Activated CD4-positive, alpha-beta memory T cell treated with anti-CD3 and anti-CD28 coated beads for 36 hours (primary cell): ENCODE results near the gene SHMT2. TPM values are rescaled to one million over a fixed set of nuclear protein-coding genes. Genes with fewer than 3 reads are reported as not detected.

Experiments
- CTCF ChIA-PET: fragments of 350-600 bp; sonication (Branson Sonifier 250); formaldehyde crosslinking; loops from one replicate; lab custom pipeline; 2021; ENCODE audit warnings: antibody characterized with exemption, inconsistent platforms; lab: Charles Lee
- POLR2A ChIA-PET: fragments of 350-600 bp; sonication (Branson Sonifier 250); formaldehyde crosslinking; loops from one replicate; lab custom pipeline; 2021; ENCODE audit warnings: antibody characterized with exemption; lab: Charles Lee
- DNase-seq: peaks from one replicate; pipeline ENCODE4 v3.0.0-alpha.2; 2020
- H3K27ac Mint-ChIP-seq: one replicate; pipeline ENCODE4 v1.8.0; 2021; ENCODE audit warnings: mixed read lengths
- H3K27me3 Mint-ChIP-seq: one replicate; pipeline ENCODE4 v1.8.0; 2021; ENCODE audit warnings: mixed read lengths
- H3K36me3 Mint-ChIP-seq: one replicate; pipeline ENCODE4 v1.8.0; 2021; ENCODE audit warnings: mixed read lengths
- H3K4me1 Mint-ChIP-seq: one replicate; pipeline ENCODE4 v1.8.0; 2021; ENCODE audit warnings: low read depth, mixed read lengths
- H3K4me3 Mint-ChIP-seq: one replicate; pipeline ENCODE4 v1.8.0; 2021; ENCODE audit warnings: mild to moderate bottlenecking, mixed read lengths
- H3K9me3 Mint-ChIP-seq: one replicate; pipeline ENCODE4 v1.8.0; 2021; ENCODE audit warnings: mixed read lengths
- intact Hi-C: fragments of 100-400 bp; cut with micrococcal nuclease; formaldehyde crosslinking; loops from one replicate; pipeline ENCODE4 v1.15.1; 2023
- total RNA-seq, 2 experiments: library from RNA; stranded (reverse); gene quantifications; one replicate each; pipeline ENCODE4 v1.2.3, GENCODE V29; 2021

The SHMT2 gene
- total RNA-seq, 2 experiments from 2014 or later, result 401 to 404 TPM

- H3K27ac Mint-ChIP-seq, result peak overlapping the region; percentile 94
- peaks cover 53% of the 10 kb centered on the region for H3K4me1 Mint-ChIP-seq
- no peak for DNase-seq
- ChIA-PET CTCF (interaction anchor here (1.2 to 13.3 kb wide), 3 partner anchors 9 to 17 kb away, joined by 3 to 447 read pairs (median 175); partner anchors contain the start of gene NXPH4), POLR2A (interaction anchor here (2.5 to 3.5 kb wide), 2 partner anchors 8 to 120 kb away, joined by 12 to 38 read pairs; partner anchors contain the start of gene STAT6)
- H3K4me3 Mint-ChIP-seq, result peak overlapping the region; percentile 98
- H3K27me3 Mint-ChIP-seq, result peaks cover 9% of the 10 kb centered on the region
- intact Hi-C loops, result no loop called here
- H3K36me3 Mint-ChIP-seq, result peaks cover 56% of the 10 kb centered on the region
- H3K9me3 Mint-ChIP-seq, result no peaks in the 10 kb centered on the region
These were observed 1.9 kb downstream of the SHMT2 start for GRCh38 chr12:57231276-57232021.

GRCh38 chr12:57232156-57232756, 2.7 kb downstream of the SHMT2 start:
- ChIA-PET POLR2A (interaction anchor here (3.5 kb wide), 1 partner anchor 7 kb away, joined by 38 read pairs; no protein-coding TSS in a partner anchor), CTCF (interaction anchor here (11.5 to 13.3 kb wide), 2 partner anchors 8 to 18 kb away, joined by 175 to 447 read pairs; partner anchors contain the start of gene NXPH4)
- Mint-ChIP-seq H3K27me3 (peaks cover 9% of the 10 kb centered on the region), H3K36me3 (peaks cover 56% of the 10 kb centered on the region), H3K27ac (no peak overlapping the region), H3K4me3 (peak overlapping the region; percentile 23), H3K9me3 (no peaks in the 10 kb centered on the region), H3K4me1 (peaks cover 55% of the 10 kb centered on the region)
- intact Hi-C loops, result no loop called here
- DNase-seq, result no peak

- ChIA-PET CTCF (interaction anchor here (1.6 to 13.3 kb wide), 3 partner anchors 7 to 19 kb away, joined by 5 to 447 read pairs (median 6); a partner anchor contains a TSS), POLR2A (interaction anchor here (0.5 to 1.1 kb wide), 4 partner anchors 9 to 38 kb away, joined by 3 to 4 read pairs (median 3); no protein-coding TSS in a partner anchor)
- H3K36me3 Mint-ChIP-seq, result peaks cover 56% of the 10 kb centered on the region
- H3K9me3 Mint-ChIP-seq, result no peaks in the 10 kb centered on the region
- H3K4me1 Mint-ChIP-seq, result peaks cover 63% of the 10 kb centered on the region
- intact Hi-C loops, result no loop called here
- no peak overlapping the region for H3K4me3 Mint-ChIP-seq
- no peak overlapping the region for H3K27ac Mint-ChIP-seq
- H3K27me3 Mint-ChIP-seq, result peaks cover 14% of the 10 kb centered on the region
- DNase-seq, result no peak
These were observed 4.1 kb downstream of the SHMT2 start for GRCh38 chr12:57233357-57234232.

DNA sequence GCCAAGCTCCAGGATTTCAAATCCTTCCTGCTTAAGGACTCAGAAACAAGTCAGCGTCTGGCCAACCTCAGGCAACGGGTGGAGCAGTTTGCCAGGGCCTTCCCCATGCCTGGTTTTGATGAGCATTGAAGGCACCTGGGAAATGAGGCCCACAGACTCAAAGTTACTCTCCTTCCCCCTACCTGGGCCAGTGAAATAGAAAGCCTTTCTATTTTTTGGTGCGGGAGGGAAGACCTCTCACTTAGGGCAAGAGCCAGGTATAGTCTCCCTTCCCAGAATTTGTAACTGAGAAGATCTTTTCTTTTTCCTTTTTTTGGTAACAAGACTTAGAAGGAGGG, 4.7 kb downstream of the SHMT2 start:
- no peaks in the 10 kb centered on the region for H3K9me3 Mint-ChIP-seq
- peaks cover 61% of the 10 kb centered on the region for H3K4me1 Mint-ChIP-seq
- peaks cover 18% of the 10 kb centered on the region for H3K27me3 Mint-ChIP-seq
- no peak overlapping the region for H3K4me3 Mint-ChIP-seq
- ChIA-PET POLR2A (interaction anchor here (0.5 to 1.1 kb wide), 2 partner anchors 9 to 18 kb away, joined by 3 read pairs; no protein-coding TSS in a partner anchor), CTCF (interaction anchor here (1.6 to 13.3 kb wide), 3 partner anchors 7 to 20 kb away, joined by 5 to 447 read pairs (median 6); a partner anchor contains a TSS)
- DNase-seq, result no peak
- H3K36me3 Mint-ChIP-seq, result peaks cover 56% of the 10 kb centered on the region
- intact Hi-C loops, result no loop called here
- peak overlapping the region; percentile 3 for H3K27ac Mint-ChIP-seq

DNA sequence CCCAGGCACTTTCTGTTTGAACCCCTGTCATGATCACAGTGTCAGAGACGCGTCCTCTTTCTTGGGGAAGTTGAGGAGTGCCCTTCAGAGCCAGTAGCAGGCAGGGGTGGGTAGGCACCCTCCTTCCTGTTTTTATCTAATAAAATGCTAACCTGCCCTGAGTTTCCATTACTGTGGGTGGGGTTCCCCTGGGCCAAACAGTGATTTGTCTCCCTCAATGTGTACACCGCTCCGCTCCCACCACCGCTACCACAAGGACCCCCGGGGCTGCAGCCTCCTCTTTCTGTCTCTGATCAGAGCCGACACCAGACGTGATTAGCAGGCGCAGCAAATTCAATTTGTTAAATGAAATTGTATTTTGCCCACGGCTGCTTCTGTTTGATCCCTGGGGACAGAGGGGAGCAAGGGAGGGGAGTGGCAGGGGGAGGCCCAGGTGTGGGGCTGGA, 5.1 kb downstream of the SHMT2 start:
- ChIA-PET POLR2A (no interaction called here), CTCF (interaction anchor here (1.6 to 1.7 kb wide), 2 partner anchors 10 to 20 kb away, joined by 5 to 6 read pairs; no protein-coding TSS in a partner anchor)
- Mint-ChIP-seq H3K9me3 (no peaks in the 10 kb centered on the region), H3K4me1 (peaks cover 58% of the 10 kb centered on the region), H3K27ac (peak overlapping the region; percentile 3), H3K27me3 (peaks cover 18% of the 10 kb centered on the region), H3K36me3 (peaks cover 54% of the 10 kb centered on the region), H3K4me3 (no peak overlapping the region)
- intact Hi-C loops, result loop anchor here (5.0 kb wide), 1 partner anchor 288 kb away; the partner anchor contains the start of genes DDIT3 and MBD6
- DNase-seq, result no peak

DNA sequence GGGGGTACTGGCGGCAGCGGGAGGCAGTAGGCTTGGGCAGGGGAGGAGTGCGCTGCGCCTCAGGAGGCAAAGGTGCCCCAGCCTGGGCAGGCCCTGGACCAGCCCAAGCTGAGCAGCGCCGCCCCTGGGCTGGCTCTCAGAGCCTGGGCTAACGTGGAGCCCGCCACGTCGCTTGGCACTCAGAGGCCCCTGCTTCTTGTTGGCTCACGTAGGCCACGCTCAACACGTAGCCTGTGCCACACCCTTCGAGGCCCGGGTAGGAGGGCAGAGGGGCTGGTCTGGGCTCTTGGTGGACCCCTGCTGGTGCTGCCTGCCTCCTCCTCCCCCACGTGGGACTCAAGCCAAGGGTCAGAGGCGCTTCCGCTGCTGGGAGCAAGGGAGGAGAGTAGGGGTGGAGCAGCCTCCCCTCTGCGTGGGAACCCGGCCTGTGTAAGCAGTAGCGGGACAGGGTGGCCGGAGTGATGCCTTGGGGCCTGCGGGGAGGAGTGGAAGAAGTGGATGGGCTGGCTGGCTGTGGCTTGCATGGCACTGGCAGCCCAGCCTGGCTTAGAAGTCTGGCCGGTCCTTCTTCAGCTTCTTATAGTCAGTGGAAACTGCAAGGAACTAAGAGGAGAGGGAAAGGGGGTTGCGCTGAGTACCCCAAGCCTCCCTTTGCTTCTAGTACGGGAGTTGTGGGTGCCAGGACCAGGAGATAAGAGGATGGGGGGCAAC, 5.7 kb downstream of the SHMT2 start:
- POLR2A ChIA-PET, result no interaction called here
- H3K9me3 Mint-ChIP-seq, result no peaks in the 10 kb centered on the region
- peaks cover 57% of the 10 kb centered on the region for H3K4me1 Mint-ChIP-seq
- CTCF ChIA-PET, result interaction anchor here (15.0 kb wide), 1 partner anchor 20 kb away, joined by 447 read pairs; the partner anchor contains the start of gene NXPH4
- H3K27me3 Mint-ChIP-seq, result peaks cover 18% of the 10 kb centered on the region
- H3K4me3 Mint-ChIP-seq, result no peak overlapping the region
- H3K36me3 Mint-ChIP-seq, result peaks cover 49% of the 10 kb centered on the region
- intact Hi-C loops, result loop anchor here (5.0 kb wide), 1 partner anchor 287 kb away; the partner anchor contains the start of genes DDIT3 and MBD6
- no peak for DNase-seq
- H3K27ac Mint-ChIP-seq, result no peak overlapping the region

- Mint-ChIP-seq H3K36me3 (peaks cover 43% of the 10 kb centered on the region), H3K4me3 (no peak overlapping the region), H3K4me1 (peaks cover 57% of the 10 kb centered on the region), H3K9me3 (no peaks in the 10 kb centered on the region), H3K27me3 (peaks cover 23% of the 10 kb centered on the region), H3K27ac (no peak overlapping the region)
- DNase-seq, result no peak
- ChIA-PET CTCF (interaction anchor here (15.0 kb wide), 1 partner anchor 20 kb away, joined by 447 read pairs; the partner anchor contains the start of gene NXPH4), POLR2A (no interaction called here)
- intact Hi-C loops, result loop anchor here (5.0 kb wide), 1 partner anchor 287 kb away; the partner anchor contains the start of genes DDIT3 and MBD6
These were observed 6.2 kb downstream of the SHMT2 start for GRCh38 chr12:57235728-57236131.

GRCh38 chr12:57236201-57236924, 6.9 kb downstream of the SHMT2 start:
- H3K4me3 Mint-ChIP-seq, result no peak overlapping the region
- H3K36me3 Mint-ChIP-seq, result peaks cover 38% of the 10 kb centered on the region
- no peak for DNase-seq
- intact Hi-C loops, result loop anchor here (5.0 kb wide), 1 partner anchor 286 kb away; the partner anchor contains the start of genes DDIT3 and MBD6
- H3K9me3 Mint-ChIP-seq, result no peaks in the 10 kb centered on the region
- CTCF ChIA-PET, result interaction anchor here (9.5 to 15.0 kb wide), 2 partner anchors 9 to 21 kb away, joined by 447 read pairs; partner anchors contain the start of genes NXPH4 and SHMT2
- H3K27ac Mint-ChIP-seq, result no peak overlapping the region
- POLR2A ChIA-PET, result no interaction called here
- H3K4me1 Mint-ChIP-seq, result peaks cover 57% of the 10 kb centered on the region
- peaks cover 26% of the 10 kb centered on the region for H3K27me3 Mint-ChIP-seq

DNA sequence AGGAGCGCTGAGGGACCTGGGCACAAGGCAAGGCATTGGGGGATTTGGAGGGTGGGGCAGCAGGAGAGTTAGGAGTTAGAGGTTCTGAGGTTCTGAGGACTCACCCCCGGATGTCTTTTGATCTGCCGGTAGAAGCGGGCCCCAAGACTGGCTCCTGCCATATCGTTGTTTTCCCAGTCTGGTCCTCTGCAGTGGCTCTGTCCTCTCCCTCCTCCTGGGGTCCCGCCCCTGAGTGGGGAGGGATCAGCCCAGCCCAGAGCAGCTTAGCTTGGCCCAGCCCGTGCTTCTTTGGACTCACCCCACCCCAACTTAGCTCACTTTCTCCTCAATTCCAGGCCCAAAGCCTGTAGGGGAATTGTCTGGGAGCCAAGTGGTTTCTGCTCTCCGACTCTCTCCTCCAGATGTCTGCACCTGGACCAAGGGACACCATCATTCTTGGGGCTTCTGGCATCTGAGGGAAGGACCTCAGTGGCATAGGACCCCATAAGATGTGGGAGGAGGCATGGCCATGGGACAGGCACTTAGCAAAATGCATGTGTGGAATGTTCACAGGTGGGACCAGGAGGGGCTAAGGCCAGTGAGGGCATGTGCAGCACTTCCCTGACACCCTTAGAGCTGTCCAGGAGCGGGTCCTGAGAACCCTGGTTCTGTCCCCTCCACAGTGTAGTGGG, 7.5 kb downstream of the SHMT2 start:
- Mint-ChIP-seq H3K4me1 (peaks cover 57% of the 10 kb centered on the region), H3K27ac (no peak overlapping the region), H3K36me3 (peaks cover 31% of the 10 kb centered on the region), H3K4me3 (no peak overlapping the region), H3K27me3 (peaks cover 33% of the 10 kb centered on the region), H3K9me3 (no peaks in the 10 kb centered on the region)
- intact Hi-C loops, result loop anchor here (5.0 kb wide), 1 partner anchor 285 kb away; the partner anchor contains the start of genes DDIT3 and MBD6
- ChIA-PET POLR2A (interaction anchor here (1.5 to 3.9 kb wide), 2 partner anchors 7 to 11 kb away, joined by 3 to 38 read pairs; partner anchors contain the start of gene SHMT2), CTCF (interaction anchor here (9.5 to 15.0 kb wide), 2 partner anchors 10 to 22 kb away, joined by 447 read pairs; partner anchors contain the start of genes NXPH4 and SHMT2)
- DNase-seq, result no peak
